ENCODE data around the gene ZBED4.
A peak's percentile ranks its signal among the peaks of the same experiment; 100 is the strongest.

ZBED4 gene

GRCh38 chr22:49880281-49880680 is 26.6 kb downstream of the ZBED4 start:
- TF ChIP-seq CTCF (conservative IDR thresholded peaks at IDR 0.05): no peak
- H3K27ac ChIP-seq: no peak overlapping the region

- H3K27ac ChIP-seq: peak overlapping the region; percentile 24; the same call in 1 of the 2 replicates
- no peak for TF ChIP-seq CTCF (conservative IDR thresholded peaks at IDR 0.05)
Observed at GRCh38 chr22:49881856-49882255, 28.2 kb downstream of the ZBED4 start.

- TF ChIP-seq CTCF (conservative IDR thresholded peaks at IDR 0.05): no peak
- peak overlapping the region; percentile 24; the same call in 1 of the 2 replicates for H3K27ac ChIP-seq
Observed at GRCh38 chr22:49882519-49883293, 29.1 kb downstream of the ZBED4 start.

GRCh38 chr22:49883294-49883640 is 29.6 kb downstream of the ZBED4 start:
- no peak for TF ChIP-seq CTCF (conservative IDR thresholded peaks at IDR 0.05)
- H3K27ac ChIP-seq: no peak overlapping the region

GRCh38 chr22:49884075-49884474 is 30.4 kb downstream of the ZBED4 start:
- H3K27ac ChIP-seq: no peak overlapping the region
- no peak for TF ChIP-seq CTCF (conservative IDR thresholded peaks at IDR 0.05)

- TF ChIP-seq CTCF (conservative IDR thresholded peaks at IDR 0.05): no peak
- no peak overlapping the region for H3K27ac ChIP-seq
Observed at GRCh38 chr22:49884503-49885260, 31.0 kb downstream of the ZBED4 start.

GRCh38 chr22:49885281-49885680 is 31.6 kb downstream of the ZBED4 start:
- no peak overlapping the region for H3K27ac ChIP-seq

More at GRCh38 chr22:49885281-49885680, 31.6 kb downstream of the ZBED4 start:
- TF ChIP-seq CTCF (conservative IDR thresholded peaks at IDR 0.05): no peak
